22Rv1 (cell line): Measurements from ENCODE around the gene ZNF385D.

Experiments used
- H3K27ac ChIP-seq: fragments of 450-650 bp; 2 replicates; pipeline ENCODE4 v1.5.1; 2017
- ZFX ChIP-seq: fragments of 450-650 bp; IDR thresholded peaks from 2 replicates; pipeline ENCODE4 v1.6.1; 2017; ENCODE audit warnings: antibody characterized with exemption, borderline replicate concordance
- TF ChIP-seq, protein P1 (sequence below): fragments of 450-650 bp; IDR thresholded peaks from 2 replicates; pipeline ENCODE4 v1.5.1; 2017; ENCODE audit warnings: mild to moderate bottlenecking

ZNF385D gene

GRCh38 chr3:21750080-21750696, 822 bp downstream of the ZNF385D start:
- H3K27ac ChIP-seq, result no peak overlapping the region
- no peak for TF ChIP-seq ZFX

DNA sequence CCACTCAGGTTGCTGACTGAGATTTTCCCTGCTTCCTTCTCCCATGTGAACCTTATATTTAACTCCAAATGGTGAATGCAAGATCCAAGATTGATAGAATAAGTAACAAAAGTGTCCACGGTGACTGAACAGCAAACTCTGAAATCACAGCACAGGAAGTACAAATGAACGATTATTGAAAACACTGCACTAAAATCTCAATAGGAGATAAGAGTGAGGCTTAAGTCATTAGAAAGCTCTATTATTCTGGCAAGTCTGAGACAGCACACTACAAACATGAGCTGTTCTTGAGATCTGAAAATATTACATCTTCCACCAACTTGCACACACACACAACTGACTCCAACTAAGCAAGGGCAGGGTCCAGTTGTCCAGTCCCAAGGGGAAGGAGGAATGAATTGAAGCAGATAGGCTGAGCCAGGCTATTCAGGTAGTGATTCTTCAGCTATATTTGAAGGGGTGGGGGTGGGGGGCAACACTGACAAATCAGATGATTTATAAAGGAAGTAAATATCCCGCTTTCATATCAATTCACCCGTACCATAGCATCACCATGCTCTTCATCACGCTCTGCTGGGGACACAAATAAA, 2.9 kb downstream of the ZNF385D start:
- no peak for TF ChIP-seq ZFX
- TF ChIP-seq, protein P1, sequence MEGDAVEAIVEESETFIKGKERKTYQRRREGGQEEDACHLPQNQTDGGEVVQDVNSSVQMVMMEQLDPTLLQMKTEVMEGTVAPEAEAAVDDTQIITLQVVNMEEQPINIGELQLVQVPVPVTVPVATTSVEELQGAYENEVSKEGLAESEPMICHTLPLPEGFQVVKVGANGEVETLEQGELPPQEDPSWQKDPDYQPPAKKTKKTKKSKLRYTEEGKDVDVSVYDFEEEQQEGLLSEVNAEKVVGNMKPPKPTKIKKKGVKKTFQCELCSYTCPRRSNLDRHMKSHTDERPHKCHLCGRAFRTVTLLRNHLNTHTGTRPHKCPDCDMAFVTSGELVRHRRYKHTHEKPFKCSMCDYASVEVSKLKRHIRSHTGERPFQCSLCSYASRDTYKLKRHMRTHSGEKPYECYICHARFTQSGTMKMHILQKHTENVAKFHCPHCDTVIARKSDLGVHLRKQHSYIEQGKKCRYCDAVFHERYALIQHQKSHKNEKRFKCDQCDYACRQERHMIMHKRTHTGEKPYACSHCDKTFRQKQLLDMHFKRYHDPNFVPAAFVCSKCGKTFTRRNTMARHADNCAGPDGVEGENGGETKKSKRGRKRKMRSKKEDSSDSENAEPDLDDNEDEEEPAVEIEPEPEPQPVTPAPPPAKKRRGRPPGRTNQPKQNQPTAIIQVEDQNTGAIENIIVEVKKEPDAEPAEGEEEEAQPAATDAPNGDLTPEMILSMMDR, result no peak
- H3K27ac ChIP-seq, result no peak overlapping the region

DNA sequence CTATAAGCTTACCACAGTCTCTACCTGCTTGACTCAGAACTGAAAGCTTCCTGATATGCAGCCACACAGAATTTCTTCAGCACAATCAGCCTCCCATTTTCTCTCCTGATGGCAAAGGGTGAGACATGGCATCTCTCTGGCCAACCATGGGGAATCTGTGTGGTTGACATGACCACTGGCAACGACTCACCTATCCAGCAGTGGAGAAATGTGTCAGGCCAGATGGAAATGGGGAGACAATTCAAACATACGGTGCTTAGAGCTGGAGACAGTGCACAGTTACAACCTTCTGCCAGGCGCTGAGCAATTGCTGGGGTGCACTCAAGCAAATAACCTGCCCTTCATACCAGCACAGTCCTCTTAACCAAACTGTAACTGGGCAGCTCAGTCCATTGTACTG, 3.6 kb downstream of the ZNF385D start:
- TF ChIP-seq ZFX, result no peak
- TF ChIP-seq, protein P1, result no peak
- H3K27ac ChIP-seq, result no peak overlapping the region

DNA sequence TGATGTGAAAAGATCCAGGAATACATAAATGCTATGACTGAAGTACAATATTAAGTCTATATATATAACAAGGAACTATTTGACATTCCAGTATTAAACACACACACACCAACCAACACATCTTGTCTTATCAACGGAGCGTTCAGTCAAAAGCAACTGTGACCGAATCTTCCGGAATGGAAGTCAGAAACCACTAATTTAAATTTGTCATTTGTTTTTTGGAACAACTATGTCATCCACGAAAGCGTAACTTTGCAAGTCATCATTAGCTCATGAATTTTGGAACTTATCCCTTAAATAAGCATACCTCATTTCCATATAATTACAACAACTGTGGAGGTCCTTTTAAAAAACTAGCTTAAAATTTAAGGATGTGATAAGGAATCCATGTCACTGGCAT, 5.0 kb downstream of the ZNF385D start:
- TF ChIP-seq, protein P1, result no peak
- TF ChIP-seq ZFX, result no peak
- no peak overlapping the region for H3K27ac ChIP-seq

- TF ChIP-seq ZFX, result no peak
- TF ChIP-seq, protein P1, result no peak
- H3K27ac ChIP-seq, result no peak overlapping the region
Measured at GRCh38 chr3:21744793-21745192, 6.2 kb downstream of the ZNF385D start.

DNA sequence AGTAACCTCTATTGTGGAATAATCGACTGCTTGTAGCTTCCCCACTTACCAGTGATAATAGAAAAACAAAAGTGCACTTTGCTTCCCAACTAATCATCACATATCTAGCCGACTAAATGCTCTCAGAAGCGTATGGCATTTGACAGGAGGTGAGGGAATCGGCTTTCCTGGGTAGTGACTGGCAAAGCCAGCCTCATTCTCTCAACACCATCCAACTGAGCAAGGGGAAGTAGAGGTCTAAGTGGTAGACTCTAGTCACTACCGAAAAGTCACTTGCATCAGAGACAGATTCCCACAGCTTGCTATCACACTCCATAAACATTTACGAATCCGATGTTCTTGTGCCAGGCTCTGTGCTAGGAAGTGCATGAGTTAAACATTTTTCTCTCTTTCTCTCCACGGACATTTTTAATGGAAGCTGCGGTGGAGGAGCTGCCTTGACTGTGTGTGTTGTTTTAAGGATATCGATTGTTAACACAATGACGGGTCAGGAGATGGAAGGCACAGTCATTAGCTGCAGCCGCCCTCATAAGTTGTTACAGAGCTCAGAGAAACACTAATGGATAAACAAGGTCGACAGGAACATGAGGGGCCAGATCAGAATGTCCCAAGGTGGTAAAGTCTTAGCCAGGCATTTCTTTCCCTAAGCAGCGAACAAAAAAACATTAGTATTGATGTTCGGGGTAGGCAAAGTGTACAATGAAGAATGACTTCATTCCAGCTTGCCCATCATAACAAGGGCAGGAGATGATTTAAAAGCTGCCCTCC, 11.9 kb downstream of the ZNF385D start:
- TF ChIP-seq, protein P1, result no peak
- no peak for TF ChIP-seq ZFX
- H3K27ac ChIP-seq, result no peak overlapping the region

DNA sequence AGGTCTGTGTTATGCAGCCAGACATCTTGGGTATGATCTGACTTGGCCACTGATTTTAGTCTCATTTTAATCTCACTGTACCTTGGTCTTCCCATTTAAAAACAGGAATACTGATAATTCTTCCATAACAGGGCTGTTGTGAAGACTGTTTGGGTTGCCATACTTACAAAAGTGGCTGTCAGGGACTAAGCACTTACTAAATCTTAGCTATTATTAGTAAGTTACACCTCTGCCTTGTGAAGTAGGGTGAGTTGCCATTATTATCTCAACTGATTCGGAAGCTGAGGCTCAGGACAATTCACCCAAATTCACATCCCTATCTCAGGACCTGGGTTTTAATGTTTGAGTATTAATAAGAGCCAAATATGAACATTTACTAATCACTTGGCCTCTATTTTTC, 12.7 kb downstream of the ZNF385D start:
- H3K27ac ChIP-seq, result no peak overlapping the region
- TF ChIP-seq, protein P1, result no peak
- TF ChIP-seq ZFX, result no peak
